ENCODE data around the gene TMEM178B.

GRCh38 chr7:141184532-141185190 lies 110.8 kb downstream of the TMEM178B start:
- TF ChIP-seq CTCF (tag by site-specific recombination; IDR thresholded peaks at IDR 0.05) (no peak), REST (tag by site-specific recombination; IDR thresholded peaks at IDR 0.05) (no peak), ZNF792 (tag by site-specific recombination; IDR thresholded peaks at IDR 0.05) (no peak), YY1 (tag by site-specific recombination; IDR thresholded peaks at IDR 0.05) (no peak), PATZ1 (tag by site-specific recombination; IDR thresholded peaks at IDR 0.05) (no peak)
